ENCODE measurements around the gene MAP3K8.

- TF ChIP-seq, protein P1, sequence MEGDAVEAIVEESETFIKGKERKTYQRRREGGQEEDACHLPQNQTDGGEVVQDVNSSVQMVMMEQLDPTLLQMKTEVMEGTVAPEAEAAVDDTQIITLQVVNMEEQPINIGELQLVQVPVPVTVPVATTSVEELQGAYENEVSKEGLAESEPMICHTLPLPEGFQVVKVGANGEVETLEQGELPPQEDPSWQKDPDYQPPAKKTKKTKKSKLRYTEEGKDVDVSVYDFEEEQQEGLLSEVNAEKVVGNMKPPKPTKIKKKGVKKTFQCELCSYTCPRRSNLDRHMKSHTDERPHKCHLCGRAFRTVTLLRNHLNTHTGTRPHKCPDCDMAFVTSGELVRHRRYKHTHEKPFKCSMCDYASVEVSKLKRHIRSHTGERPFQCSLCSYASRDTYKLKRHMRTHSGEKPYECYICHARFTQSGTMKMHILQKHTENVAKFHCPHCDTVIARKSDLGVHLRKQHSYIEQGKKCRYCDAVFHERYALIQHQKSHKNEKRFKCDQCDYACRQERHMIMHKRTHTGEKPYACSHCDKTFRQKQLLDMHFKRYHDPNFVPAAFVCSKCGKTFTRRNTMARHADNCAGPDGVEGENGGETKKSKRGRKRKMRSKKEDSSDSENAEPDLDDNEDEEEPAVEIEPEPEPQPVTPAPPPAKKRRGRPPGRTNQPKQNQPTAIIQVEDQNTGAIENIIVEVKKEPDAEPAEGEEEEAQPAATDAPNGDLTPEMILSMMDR (IDR thresholded peaks at IDR 0.05): no peak
- TF ChIP-seq POLR2A (IDR thresholded peaks at IDR 0.05): no peak
- TF ChIP-seq EP300 (IDR thresholded peaks at IDR 0.05): no peak
These were observed 66.5 kb downstream of the MAP3K8 start for GRCh38 chr10:30500534-30500933.

Data from stomach (tissue), 4 donors.